Measurements from ENCODE around the gene OPTN.
"Not testable (repeated sequence)": the region's sequence is repeated elsewhere in the genome, so short reads cannot be mapped to it uniquely, and the experiment has no call there.

The OPTN gene

DNA sequence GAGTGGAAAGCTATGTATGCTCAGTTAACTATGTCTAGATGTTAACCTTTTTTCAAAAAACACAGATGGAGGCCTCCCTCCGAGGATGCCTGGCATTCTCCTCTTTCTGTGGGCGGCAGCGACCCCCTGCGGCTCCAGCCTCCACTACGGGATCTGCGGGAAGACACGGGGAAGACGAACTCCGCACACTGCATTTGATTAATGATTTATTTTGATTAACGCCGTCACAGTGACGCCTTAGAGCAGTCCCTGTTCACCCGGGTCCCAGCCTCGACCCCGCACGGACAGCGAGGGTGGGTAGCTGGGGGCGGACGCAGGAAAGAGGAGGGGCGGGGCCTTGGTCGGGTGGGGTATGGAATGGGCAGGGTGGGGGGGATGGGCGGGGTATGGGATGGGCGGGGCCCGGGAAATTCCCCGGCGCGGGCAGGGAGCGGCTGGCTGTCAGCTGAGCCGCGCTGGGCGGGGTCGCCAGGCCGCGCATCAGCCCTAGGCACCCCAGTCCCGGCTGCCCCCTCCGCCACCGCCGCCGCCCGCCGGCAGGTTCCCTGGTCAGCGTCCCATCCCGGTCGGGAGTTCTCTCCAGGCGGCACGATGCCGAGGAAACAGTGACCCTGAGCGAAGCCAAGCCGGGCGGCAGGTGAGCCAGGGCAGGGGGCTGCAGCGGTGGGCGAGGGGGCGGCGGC is at the start of gene OPTN:
TSS of gene OPTN (plus strand) at position 498 of the 683 bp plus-strand sequence. CDS start 8,960 bp downstream, outside the sequence.
- DNase-seq, result peak; percentile 43 to 65

- DNase-seq, result no peak
Measured at GRCh38 chr10:13051126-13051694, 48.8 kb upstream of the OPTN start.

GRCh38 chr10:13053208-13053607 is 46.8 kb upstream of the OPTN start:
- DNase-seq, result not testable (repeated sequence)

GRCh38 chr10:13053794-13054462 is 46.0 kb upstream of the OPTN start:
- DNase-seq, result no peak

- DNase-seq, result no peak
Measured at GRCh38 chr10:13054844-13055243, 45.1 kb upstream of the OPTN start.

DNA sequence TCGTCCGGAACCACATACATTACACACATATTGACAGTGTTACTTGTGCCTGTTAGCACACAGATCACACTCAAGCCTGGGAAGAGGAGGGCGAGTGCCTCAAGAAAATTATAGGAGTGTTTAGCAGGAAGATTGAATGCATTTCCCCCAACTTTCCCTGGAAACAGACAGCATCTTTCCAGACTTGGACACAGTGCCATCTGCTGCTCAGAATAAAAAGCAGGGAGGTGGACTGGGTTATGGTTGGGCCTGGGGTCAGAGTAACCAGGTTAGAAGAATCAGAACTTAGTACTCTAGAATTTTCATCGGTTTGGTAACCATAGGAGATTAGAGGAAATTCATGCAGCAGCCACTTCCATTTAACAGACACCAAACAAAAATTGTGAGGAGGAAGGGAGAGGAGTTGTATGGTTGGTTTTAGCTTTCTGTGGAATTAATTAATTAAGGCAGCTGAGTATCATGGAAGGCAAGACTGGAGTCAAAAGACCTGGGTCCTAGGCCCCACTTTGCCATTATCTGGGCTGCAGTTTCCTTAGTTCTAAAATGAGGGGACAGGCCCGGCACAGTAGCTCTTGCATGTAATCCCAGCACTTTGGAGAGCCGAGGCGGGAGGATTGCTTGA is 43.4 kb upstream of the OPTN start:
- peak in 1 of 2 experiments; percentile 3 for DNase-seq

DNA sequence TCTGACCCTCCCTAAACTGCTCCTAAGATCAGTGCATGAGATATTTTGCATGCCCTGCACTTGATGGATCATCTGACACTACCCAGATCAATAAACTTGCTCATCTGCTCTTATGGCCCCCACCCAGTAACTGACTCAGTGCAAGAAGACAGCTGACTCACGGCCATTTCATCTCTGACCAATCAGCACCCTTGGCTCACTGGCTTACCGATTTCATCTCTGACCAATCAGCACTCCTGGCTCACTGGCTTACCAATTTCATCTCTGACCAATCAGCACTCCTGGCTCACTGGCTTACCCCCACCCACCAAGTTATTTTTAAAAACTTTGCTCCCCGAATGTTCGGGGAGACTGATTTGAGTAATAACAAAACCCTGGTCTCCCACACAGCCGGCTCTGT is 37.2 kb upstream of the OPTN start:
- DNase-seq, result no peak

GRCh38 chr10:13066527-13066926 is 33.4 kb upstream of the OPTN start:
- DNase-seq, result no peak

DNA sequence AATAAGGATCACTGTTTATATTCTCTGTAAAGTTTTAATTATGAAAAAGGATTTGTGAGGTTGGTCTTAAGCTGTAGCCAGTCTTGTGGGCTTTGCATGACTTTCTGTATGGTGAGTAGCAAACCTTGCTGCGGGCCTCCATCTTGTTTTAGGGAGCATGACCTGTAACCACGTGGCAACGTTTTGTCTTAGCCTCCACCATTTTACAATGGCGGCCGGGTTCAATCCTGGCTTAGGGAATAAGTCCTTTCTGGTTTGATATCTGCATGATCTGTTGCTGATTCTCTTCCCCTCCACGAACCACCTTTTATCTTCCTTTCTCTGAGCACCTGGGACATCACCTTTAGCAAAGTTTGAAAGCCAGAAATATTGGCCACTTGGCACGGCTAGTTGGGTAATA is 32.5 kb upstream of the OPTN start:
- no peak for DNase-seq

- DNase-seq, result no peak
Measured at GRCh38 chr10:13068071-13068470, 31.9 kb upstream of the OPTN start.

DNA sequence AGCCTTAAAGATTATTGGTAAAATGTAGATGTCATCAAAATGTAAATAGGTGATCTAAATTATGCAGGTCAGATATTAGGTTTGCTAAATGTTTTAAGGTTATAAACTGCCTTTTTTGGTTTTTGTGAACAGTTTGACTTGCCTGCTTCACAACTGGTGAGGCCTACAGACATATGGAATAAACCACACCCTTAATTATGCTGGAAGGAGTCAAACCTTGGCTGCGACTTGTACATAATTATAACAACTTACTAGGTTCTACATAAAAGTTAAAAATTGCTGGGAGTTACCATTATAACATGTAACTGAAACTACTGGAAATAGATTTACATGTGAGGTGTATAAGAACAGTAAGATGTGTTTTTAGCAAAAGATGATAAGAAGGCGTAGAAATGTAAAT is 31.5 kb upstream of the OPTN start:
- no peak for DNase-seq

DNA sequence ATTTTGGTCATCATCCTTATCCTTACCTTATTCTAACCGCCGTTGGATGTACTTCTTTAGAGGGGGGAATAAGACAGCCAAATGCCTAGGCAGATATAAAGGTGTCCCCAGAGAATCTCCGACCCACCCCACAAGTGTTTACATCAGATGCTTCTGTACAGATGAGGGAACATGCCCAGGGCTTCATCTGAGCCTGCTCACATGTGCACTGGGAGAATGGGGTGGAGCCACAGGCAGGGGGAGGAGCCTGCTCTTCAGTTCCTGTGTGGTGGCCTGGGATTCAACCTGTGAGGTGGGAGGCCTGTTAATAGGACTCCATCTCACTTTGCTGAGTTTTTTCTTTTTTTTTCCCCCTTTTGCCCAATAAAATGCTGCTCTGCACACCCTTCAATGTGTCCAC is 27.6 kb upstream of the OPTN start:
- DNase-seq, result no peak

DNA sequence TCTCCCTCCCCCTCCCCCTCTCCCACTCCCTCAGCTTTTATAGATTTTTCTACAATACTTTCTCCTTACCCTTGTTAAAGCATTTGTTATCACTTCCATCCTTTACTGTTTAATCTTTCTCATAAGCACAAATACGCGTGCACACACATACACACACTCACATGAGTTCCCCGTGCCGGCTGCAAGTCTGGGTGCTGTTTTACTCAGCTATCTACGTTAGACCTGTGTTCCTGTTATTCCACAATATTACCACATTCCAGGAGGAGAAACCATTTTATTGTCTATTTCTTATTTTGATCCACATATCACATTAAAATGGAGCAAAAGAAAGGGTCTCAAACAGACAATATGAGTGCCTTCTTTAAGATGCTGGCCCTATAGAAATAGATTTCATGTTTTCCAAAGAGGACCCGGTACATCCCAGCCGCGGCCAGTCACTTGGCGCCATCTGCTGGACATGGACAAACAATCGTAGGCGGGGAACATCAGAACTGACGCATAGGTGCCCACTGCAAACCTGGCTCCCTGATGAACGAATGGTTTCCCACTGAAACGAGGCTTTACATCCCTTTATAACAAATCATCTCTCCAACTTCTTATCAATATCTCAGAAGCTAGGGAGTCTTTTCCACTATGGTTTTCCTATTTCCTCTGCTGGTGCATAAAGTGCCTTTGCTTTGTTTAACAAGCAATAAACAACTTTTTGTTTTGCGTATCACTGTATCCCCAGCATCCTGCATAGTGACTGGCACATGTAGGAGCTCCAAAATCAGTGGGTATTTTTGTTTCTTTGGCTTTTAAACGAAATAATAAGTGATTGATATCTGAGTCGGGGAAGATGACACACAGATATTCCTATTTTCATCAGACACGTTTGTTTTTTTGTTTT is 25.2 kb upstream of the OPTN start:
- peak; percentile 72 to 74 for DNase-seq

GRCh38 chr10:13078912-13079775 is 20.8 kb upstream of the OPTN start:
- no peak for DNase-seq

DNA sequence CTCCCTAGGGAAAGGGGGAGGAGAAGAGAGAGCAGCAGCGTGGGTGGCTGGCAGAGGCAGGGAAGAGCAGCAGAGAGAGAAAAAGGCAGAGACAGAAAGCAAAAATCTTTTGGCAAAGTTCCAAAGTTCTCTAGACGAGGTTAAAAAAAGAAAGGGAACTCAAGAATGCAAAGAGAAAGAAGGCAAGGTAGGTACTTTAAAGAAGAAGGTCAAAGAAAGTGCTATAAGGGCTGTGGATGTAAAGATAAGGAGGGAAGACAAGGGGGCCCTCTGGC is 20.2 kb upstream of the OPTN start:
- DNase-seq, result no peak

DNA sequence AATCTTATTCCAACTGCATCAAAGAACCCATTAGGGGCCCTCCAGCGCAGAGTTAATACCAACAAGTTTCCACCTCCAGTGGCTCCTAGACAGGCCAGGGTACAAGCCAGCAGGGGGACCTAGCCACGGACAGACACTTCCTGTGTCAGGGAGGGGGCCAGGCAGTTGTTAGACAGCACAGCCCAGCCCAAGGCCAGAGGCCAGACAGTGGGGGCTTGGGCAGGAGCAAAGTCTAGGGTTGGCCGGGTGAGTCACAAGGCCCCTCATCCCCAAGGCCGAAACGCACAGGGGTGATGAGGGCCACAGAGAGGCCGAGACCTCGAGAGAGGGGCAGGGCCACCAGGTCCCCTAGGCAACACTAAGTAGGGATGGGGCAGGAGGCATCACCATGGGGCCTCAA is 19.3 kb upstream of the OPTN start:
- DNase-seq, result no peak

DNA sequence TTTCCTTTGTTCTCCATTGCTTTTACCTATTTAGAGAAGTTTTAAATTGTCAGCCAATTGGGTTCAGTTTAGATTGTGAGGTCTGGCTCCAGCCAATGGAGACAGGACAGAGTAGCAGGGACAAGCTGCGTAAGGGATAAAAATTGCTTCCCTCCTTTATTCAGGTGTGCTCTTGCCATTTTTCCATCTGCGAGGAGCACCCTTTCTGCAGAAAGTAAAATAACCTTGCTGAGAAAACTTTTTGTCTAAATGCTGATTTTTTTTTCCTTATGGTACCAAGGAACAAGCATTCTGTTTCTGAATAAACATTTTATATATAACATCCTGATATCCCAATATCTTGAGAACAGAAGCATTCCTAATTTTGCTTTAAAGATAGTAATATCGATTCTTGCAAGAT is 16.3 kb upstream of the OPTN start:
- not testable (repeated sequence) for DNase-seq

DNA sequence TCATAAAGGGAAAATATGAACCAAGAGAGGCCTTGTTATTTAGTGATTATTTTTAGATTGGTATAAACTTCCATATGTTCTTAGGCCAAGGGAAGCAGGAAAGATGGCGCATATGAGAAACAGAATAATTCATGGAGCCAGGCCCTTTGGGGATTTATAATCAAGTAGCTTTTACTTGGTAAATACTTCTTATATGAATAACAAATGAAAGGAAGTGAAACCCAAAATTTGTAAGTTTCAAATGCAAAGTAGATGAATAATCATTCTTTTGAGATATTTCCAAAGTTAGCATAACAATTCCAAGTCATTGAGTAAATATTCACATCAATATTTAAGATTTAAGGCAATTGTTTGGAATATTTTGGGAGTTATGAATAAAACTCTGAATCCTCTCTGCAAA is 13.9 kb upstream of the OPTN start:
- no peak for DNase-seq

DNA sequence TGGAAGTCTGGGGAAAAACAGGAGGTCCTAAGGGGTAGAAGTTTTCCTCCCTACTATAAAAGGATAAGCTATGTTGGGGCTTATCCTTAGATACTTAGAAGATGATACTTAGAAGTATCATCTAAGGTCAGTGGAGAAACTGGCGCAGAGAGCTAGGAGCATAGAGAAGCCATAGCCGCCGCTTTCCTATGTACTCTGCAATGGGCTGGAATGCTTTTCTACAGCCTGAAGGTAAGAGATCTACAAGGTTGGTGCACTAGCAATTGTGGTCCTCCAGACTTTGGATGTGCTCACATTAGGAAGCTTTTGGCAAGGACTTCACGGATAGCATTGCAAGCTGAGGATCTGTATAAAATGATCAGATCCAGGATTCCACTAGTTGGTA is 12.4 kb upstream of the OPTN start:
- no peak for DNase-seq

GRCh38 chr10:13087986-13088618 is 11.9 kb upstream of the OPTN start:
- no peak for DNase-seq

DNA sequence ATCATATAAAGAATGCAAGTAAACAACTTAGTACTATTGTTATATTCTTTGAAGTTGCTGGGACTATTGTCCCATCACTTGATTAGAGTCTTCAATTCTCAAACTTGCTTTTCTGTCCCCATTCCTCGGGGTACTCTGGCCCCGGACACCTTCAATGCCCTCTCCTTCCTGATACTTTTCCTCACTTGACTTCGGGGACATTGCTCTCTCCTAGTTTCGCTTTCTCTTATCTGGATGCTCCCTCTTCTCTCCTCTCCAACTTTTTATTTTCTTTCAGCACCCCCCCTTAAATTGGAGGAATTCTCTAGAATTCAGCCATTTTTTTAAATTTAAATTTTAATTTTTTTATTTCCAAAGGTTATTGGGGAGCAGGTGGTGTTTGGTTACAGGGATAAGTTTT is 10.6 kb upstream of the OPTN start:
- DNase-seq, result no peak

GRCh38 chr10:13090289-13090688 is 9.7 kb upstream of the OPTN start:
- DNase-seq, result no peak

Data from NCI-H2081 (cell line).